Lower leg skin (tissue), 3 donors: ENCODE results near the gene UTS2R.

Source experiments
- CTCF ChIP-seq, 3 donors: fragments of 450-650 bp; IDR thresholded peaks; one replicate each; pipeline ENCODE4 v1.5.1; 2016; ENCODE audit warnings: antibody characterized with exemption in 3 of 3, mild to moderate bottlenecking in 3 of 3, moderate library complexity in 2 of 3
- POLR2A ChIP-seq, 2 donors: fragments of 450-650 bp; IDR thresholded peaks; one replicate each; pipeline ENCODE4 v1.6.1; 2016 to 2017; ENCODE audit warnings: antibody characterized with exemption in 2 of 2, mild to moderate bottlenecking in 1 of 2, moderate library complexity in 1 of 2

DNA sequence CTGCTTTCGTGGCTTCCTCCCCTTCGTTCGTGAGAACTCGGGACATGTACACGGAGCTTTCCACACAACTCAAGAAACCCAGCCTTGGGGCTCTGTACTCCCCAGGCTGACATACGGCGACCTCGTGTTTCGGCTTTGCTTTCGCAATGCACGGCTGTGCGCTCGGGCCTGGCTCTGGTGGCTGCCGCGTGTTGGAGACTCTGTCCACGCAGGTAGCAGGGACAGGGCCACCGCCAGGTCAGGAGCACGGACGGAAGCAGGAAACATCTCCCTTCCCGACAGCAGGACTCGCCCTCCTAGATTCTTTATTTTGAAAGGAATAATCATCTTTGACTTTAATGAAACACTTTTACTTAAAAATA, 17.3 kb downstream of the UTS2R start:
- TF ChIP-seq CTCF (IDR thresholded peaks at IDR 0.05): no peak
- no peak for TF ChIP-seq POLR2A (IDR thresholded peaks at IDR 0.05)
